IPS DF 4.7 (cell line): ENCODE results near the gene AP4M1.

ENCODE experiments used
- DNase-seq: peaks from one replicate; pipeline ENCODE4 v3.0.0-alpha.2; 2013; ENCODE audit warnings: low spot score; ENCODE audit errors: extremely low read depth

The AP4M1 gene

GRCh38 chr7:100087055-100087750 is 14.2 kb upstream of the AP4M1 start:
- DNase-seq: no peak

GRCh38 chr7:100088095-100088620 is 13.3 kb upstream of the AP4M1 start:
- DNase-seq: no peak

GRCh38 chr7:100088621-100089457 is 12.6 kb upstream of the AP4M1 start, which contains the start of gene COPS6:
TSS of gene COPS6 (plus strand) at chr7:100088969. CDS start at chr7:100088991, 22 bp downstream.
- DNase-seq: no peak

- DNase-seq: no peak
Observed at GRCh38 chr7:100089458-100090196, 11.8 kb upstream of the AP4M1 start.

- no peak for DNase-seq
Observed at GRCh38 chr7:100090527-100091410, 10.7 kb upstream of the AP4M1 start.

- DNase-seq: no peak
Observed at GRCh38 chr7:100091411-100092181, 9.8 kb upstream of the AP4M1 start.

- DNase-seq: no peak
Observed at GRCh38 chr7:100093054-100093453, 8.4 kb upstream of the AP4M1 start.

- DNase-seq: no peak
Observed at GRCh38 chr7:100093498-100093897, 7.9 kb upstream of the AP4M1 start.

- no peak for DNase-seq
Observed at GRCh38 chr7:100093925-100094486, 7.4 kb upstream of the AP4M1 start.

- DNase-seq: no peak
Observed at GRCh38 chr7:100095289-100095688, 6.2 kb upstream of the AP4M1 start.

- no peak for DNase-seq
Observed at GRCh38 chr7:100095704-100096103, 5.7 kb upstream of the AP4M1 start.

- no peak for DNase-seq
Observed at GRCh38 chr7:100098913-100099312, 2.5 kb upstream of the AP4M1 start.

- DNase-seq: no peak
Observed at GRCh38 chr7:100099452-100099851, 2.0 kb upstream of the AP4M1 start.

- no peak for DNase-seq
Observed at GRCh38 chr7:100100420-100101015, 925 bp upstream of the AP4M1 start.

- DNase-seq: no peak
Observed at GRCh38 chr7:100102950-100103840, 1.8 kb downstream of the AP4M1 start.

GRCh38 chr7:100105534-100105933 is 4.1 kb downstream of the AP4M1 start:
- no peak for DNase-seq

GRCh38 chr7:100106633-100107032 is 5.2 kb downstream of the AP4M1 start:
- DNase-seq: no peak

GRCh38 chr7:100107125-100107737 is 5.8 kb downstream of the AP4M1 start:
- no peak for DNase-seq
